ENCODE measurements around the gene ACMSD. TPM values are rescaled to one million over a fixed set of nuclear protein-coding genes. Genes with fewer than 3 reads are reported as not detected.

Gene ACMSD
- total and polyA plus RNA-seq, 9 of the 15 experiments (the other 6 are each of a cell fraction or from before 2014, with no cell fraction given), result not detected

DNA sequence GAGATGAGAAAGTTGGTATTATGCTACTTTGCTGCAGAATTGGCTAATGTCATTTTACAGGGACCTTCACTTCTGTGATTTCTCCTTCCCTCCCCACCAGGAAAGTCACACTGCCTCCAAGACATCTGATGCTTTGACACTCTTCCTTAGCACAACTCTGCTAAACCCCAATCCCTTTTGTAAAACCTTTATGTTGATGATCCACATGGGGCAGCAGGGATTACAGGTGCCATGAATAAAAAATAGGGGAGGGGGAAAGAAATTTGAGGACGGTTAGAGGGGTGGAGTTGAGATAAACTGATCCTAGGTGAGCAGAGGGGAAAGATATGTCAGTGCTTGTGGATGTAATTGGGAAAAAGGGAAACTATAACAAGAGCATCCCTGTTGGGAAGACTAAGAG lies 106.6 kb downstream of the ACMSD start:
- H3K27me3 ChIP-seq (ENCODE audit: control insufficient read depth in 2 of 2, insufficient read depth in 2 of 2, low read length in 2 of 2), result no peaks in the 10 kb centered on the region
- peaks cover 18% of the 10 kb centered on the region; the same call in 1 of the 3 replicates for H3K79me2 ChIP-seq (ENCODE audit: control insufficient read depth, insufficient read depth, low read length)
- in situ Hi-C loops (cut with MboI), result no loop called here
- H3K4me2 ChIP-seq (ENCODE audit: insufficient read depth, low read length), result no peak overlapping the region
- BruUV-seq (replicated peaks), result no TSS peak
- ATAC-seq (no peak), DNase-seq (ENCODE audit: extremely low read depth in 1 of 4, low spot score in 3 of 4) (no peak), FAIRE-seq (no peak)
- no peak overlapping the region for H3K9ac ChIP-seq (ENCODE audit: insufficient read depth in 1 of 2, low read depth in 2 of 2, low read length in 2 of 2)
- no peaks in the 10 kb centered on the region for H3K9me1 ChIP-seq (ENCODE audit: control insufficient read depth, insufficient read depth, low read length)
- TF ChIP-seq, protein P1, sequence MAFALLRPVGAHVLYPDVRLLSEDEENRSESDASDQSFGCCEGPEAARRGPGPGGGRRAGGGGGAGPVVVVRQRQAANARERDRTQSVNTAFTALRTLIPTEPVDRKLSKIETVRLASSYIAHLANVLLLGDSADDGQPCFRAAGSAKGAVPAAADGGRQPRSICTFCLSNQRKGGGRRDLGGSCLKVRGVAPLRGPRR (CRISPR knock-in tag; IDR thresholded peaks at IDR 0.05), result no peak
- no peak for TF ChIP-seq SRSF1 (IDR thresholded peaks at IDR 0.05; ENCODE audit: low read depth, low read length)
- TF ChIP-seq, protein P2, sequence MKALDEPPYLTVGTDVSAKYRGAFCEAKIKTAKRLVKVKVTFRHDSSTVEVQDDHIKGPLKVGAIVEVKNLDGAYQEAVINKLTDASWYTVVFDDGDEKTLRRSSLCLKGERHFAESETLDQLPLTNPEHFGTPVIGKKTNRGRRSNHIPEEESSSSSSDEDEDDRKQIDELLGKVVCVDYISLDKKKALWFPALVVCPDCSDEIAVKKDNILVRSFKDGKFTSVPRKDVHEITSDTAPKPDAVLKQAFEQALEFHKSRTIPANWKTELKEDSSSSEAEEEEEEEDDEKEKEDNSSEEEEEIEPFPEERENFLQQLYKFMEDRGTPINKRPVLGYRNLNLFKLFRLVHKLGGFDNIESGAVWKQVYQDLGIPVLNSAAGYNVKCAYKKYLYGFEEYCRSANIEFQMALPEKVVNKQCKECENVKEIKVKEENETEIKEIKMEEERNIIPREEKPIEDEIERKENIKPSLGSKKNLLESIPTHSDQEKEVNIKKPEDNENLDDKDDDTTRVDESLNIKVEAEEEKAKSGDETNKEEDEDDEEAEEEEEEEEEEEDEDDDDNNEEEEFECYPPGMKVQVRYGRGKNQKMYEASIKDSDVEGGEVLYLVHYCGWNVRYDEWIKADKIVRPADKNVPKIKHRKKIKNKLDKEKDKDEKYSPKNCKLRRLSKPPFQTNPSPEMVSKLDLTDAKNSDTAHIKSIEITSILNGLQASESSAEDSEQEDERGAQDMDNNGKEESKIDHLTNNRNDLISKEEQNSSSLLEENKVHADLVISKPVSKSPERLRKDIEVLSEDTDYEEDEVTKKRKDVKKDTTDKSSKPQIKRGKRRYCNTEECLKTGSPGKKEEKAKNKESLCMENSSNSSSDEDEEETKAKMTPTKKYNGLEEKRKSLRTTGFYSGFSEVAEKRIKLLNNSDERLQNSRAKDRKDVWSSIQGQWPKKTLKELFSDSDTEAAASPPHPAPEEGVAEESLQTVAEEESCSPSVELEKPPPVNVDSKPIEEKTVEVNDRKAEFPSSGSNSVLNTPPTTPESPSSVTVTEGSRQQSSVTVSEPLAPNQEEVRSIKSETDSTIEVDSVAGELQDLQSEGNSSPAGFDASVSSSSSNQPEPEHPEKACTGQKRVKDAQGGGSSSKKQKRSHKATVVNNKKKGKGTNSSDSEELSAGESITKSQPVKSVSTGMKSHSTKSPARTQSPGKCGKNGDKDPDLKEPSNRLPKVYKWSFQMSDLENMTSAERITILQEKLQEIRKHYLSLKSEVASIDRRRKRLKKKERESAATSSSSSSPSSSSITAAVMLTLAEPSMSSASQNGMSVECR (CRISPR knock-in tag; IDR thresholded peaks at IDR 0.05), result no peak
- H3K4me3 ChIP-seq, result no peak overlapping the region
- H3K36me3 ChIP-seq (ENCODE audit: control insufficient read depth, insufficient read depth, low read length), result peaks cover 89% of the 10 kb centered on the region
- intact Hi-C loops (cut with micrococcal nuclease), result no loop called here
- no peaks in the 10 kb centered on the region for H3K4me1 ChIP-seq (replicated peaks in 1 of 2; ENCODE audit: control insufficient read depth in 2 of 2, insufficient read depth in 2 of 2, low read length in 2 of 2)
- ChIA-PET POLR2A (interaction anchor here (0.6 kb wide), 1 partner anchor 132 kb away, joined by 3 read pairs; no protein-coding TSS in a partner anchor), CTCF (ENCODE audit: low intra/inter-chr PET ratio) (no interaction called here)
- no peak overlapping the region for H3K27ac ChIP-seq (ENCODE audit: extremely low read depth, low read depth, low read length)
- H2AFZ ChIP-seq (ENCODE audit: low read depth, low read length), result no peak overlapping the region
- no peaks in the 10 kb centered on the region for H3K9me3 ChIP-seq (replicated peaks; ENCODE audit: control insufficient read depth, insufficient read depth, low read depth, low read length)
- 70% methylated on average over 1 of the region's 1 CpG for WGBS (ENCODE audit: insufficient coverage, low coverage, missing lambda C conversion rate)
- no peaks in the 10 kb centered on the region for H4K20me1 ChIP-seq (replicated peaks; ENCODE audit: control insufficient read depth, insufficient read depth, low read length)
